WI38 (cell line): ENCODE data around the gene ARHGEF38.

Experiments used
- H3K4me3 ChIP-seq: 2 replicates; pipeline ENCODE4 v1.5.1; 2011; ENCODE audit warnings: low read depth, mild to moderate bottlenecking, control low read depth, low read length
- CTCF ChIP-seq: IDR thresholded peaks from 2 replicates; pipeline ENCODE4 v1.5.1; 2012; ENCODE audit warnings: low read depth, mild to moderate bottlenecking, control low read depth, low read length

The ARHGEF38 gene

GRCh38 chr4:105598052-105598451 is 45.6 kb downstream of the ARHGEF38 start:
- no peak for TF ChIP-seq CTCF
- H3K4me3 ChIP-seq, result no peak overlapping the region

GRCh38 chr4:105598787-105599186 is 46.4 kb downstream of the ARHGEF38 start:
- no peak for TF ChIP-seq CTCF
- H3K4me3 ChIP-seq, result no peak overlapping the region

- TF ChIP-seq CTCF, result no peak
- H3K4me3 ChIP-seq, result no peak overlapping the region
Observed at GRCh38 chr4:105599482-105599881, 47.1 kb downstream of the ARHGEF38 start.

- no peak overlapping the region for H3K4me3 ChIP-seq
- no peak for TF ChIP-seq CTCF
Observed at GRCh38 chr4:105599932-105600655, 47.7 kb downstream of the ARHGEF38 start.

- TF ChIP-seq CTCF, result no peak
- H3K4me3 ChIP-seq, result no peak overlapping the region
Observed at GRCh38 chr4:105600951-105601350, 48.5 kb downstream of the ARHGEF38 start.

GRCh38 chr4:105601406-105601805 is 49.0 kb downstream of the ARHGEF38 start:
- TF ChIP-seq CTCF, result no peak

GRCh38 chr4:105603158-105603557 is 50.7 kb downstream of the ARHGEF38 start:
- H3K4me3 ChIP-seq, result no peak overlapping the region
- TF ChIP-seq CTCF, result no peak

More at GRCh38 chr4:105601406-105601805, 49.0 kb downstream of the ARHGEF38 start:
- no peak overlapping the region for H3K4me3 ChIP-seq
